ENCODE data around the gene NPIPA5.
"Not testable (repeated sequence)": the region's sequence is repeated elsewhere in the genome, so short reads cannot be mapped to it uniquely, and the experiment has no call there.

The NPIPA5 gene

DNA sequence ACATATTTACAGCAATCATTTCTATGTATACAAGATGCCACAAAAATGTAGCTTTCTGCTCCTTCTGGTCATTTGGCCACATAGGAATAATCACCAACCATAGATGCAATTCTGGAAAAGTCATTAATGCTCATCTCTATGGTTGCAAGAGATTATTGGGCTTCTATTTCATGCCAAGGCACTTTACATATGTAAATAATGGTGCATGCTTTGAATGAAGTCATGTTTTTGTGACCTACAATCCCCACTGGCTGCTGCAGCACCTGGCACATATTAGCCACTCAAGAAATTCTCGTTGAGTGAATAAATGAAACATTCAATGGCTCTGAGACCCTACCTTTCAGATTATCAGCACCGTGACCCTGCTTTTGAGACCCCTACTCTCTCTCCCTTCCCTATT lies 47.1 kb downstream of the NPIPA5 start:
- H3K27ac ChIP-seq, result not testable (repeated sequence)

- H3K27ac ChIP-seq, result not testable (repeated sequence)
Observed at GRCh38 chr16:15324954-15325353, 53.1 kb downstream of the NPIPA5 start.

- not testable (repeated sequence) for H3K27ac ChIP-seq
Observed at GRCh38 chr16:15323373-15323772, 54.7 kb downstream of the NPIPA5 start.

DNA sequence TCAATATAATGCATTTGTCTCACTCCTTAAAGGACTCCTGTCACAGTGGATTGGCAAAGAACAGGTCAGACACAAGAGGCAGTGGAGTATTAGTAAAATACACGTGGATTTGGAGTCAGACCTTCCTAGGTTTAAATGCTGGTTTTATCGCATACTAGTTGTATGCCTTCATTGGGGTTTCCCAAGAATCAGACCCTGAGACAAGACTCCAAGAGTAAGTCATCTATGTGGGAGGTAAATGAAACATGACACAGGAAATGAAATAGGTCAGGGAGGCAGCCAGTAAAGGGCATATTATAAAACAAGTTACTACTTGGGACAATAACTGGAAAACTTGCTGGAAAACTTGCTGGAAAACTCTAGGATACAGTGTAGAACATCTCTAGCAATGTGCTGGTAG lies 56.9 kb downstream of the NPIPA5 start:
- not testable (repeated sequence) for H3K27ac ChIP-seq

GRCh38 chr16:15314562-15314961 lies 63.5 kb downstream of the NPIPA5 start:
- H3K27ac ChIP-seq, result not testable (repeated sequence)
